Measurements from ENCODE around the gene PLA2G6. TPM values are rescaled to one million over a fixed set of nuclear protein-coding genes. Genes with fewer than 3 reads are reported as not detected.
A peak's percentile ranks its signal among the peaks of the same experiment; 100 is the strongest.

PLA2G6 gene
- 18.7 and 19.2 TPM in 2 replicates for total RNA-seq (2022)
- Bru-seq, nascent RNA: percentile 40 among the genes with signal in this experiment
- BruChase-seq, experiment 1, labeled RNA remaining after a 2-hour chase: percentile 34 among the genes with signal in this experiment
- percentile 37 among the genes with signal in this experiment for BruChase-seq, experiment 2, labeled RNA remaining after a 6-hour chase
- long read RNA-seq, partial matches to known transcripts: 2 of 7 reads
- long read RNA-seq, other reads (novel, unspliced or antisense): 5 of 7 reads

GRCh38 chr22:38181453-38182200 is at the start of gene PLA2G6:
Gene PLA2G6, minus strand, starts transcription at chr22:38181830. Its CDS starts 12,404 bp downstream, at chr22:38169426.
- Mint-ChIP-seq H3K36me3 (ENCODE audit: insufficient read depth, unreplicated experiment) (peaks cover 18% of the 10 kb centered on the region), H3K27ac (ENCODE audit: unreplicated experiment) (peak within 1 kb of the TSS; percentile 99), H3K27me3 (ENCODE audit: insufficient read depth, unreplicated experiment) (no peaks in the 10 kb centered on the region), H3K9me3 (ENCODE audit: unreplicated experiment) (no peaks in the 10 kb centered on the region), H3K4me1 (ENCODE audit: low read depth, unreplicated experiment) (peaks cover 32% of the 10 kb centered on the region), H3K4me3 (ENCODE audit: unreplicated experiment) (peak within 1 kb of the TSS; percentile 97)
- no peaks in the 10 kb centered on the region for H3K9me3 ChIP-seq
- ChIA-PET CTCF (interaction anchor here (0.7 to 1.0 kb wide), 4 partner anchors 20 to 217 kb away, joined by 3 to 4 read pairs (median 4); no protein-coding TSS in a partner anchor), POLR2A (interaction anchor here (0.6 to 1.0 kb wide), 8 partner anchors 11 to 77 kb away, joined by 3 to 15 read pairs (median 4); partner anchors contain the start of gene MAFF)
- intact Hi-C loops (cut with micrococcal nuclease; ENCODE audit: unreplicated experiment): loop anchor here (2.0 to 10.0 kb wide), 3 partner anchors 21 to 67 kb away; partner anchors contain the start of gene BAIAP2L2
- no peaks in the 10 kb centered on the region for H3K36me3 ChIP-seq (ENCODE audit: control insufficient read depth, insufficient read depth, low read length)
- DNase-seq: peak; percentile 99
- BruUV-seq (replicated peaks): no TSS peak
- no peaks in the 10 kb centered on the region for H3K27me3 ChIP-seq (replicated peaks; ENCODE audit: control insufficient read depth, insufficient read depth, low read length)
- no peak for TF ChIP-seq CTCF (IDR thresholded peaks at IDR 0.05; ENCODE audit: insufficient read depth in 1 of 2, low read depth in 1 of 2, low read length in 1 of 2, severe bottlenecking in 1 of 2, unreplicated experiment in 1 of 2)
- peak within 1 kb of the TSS; percentile 55 for H3K4me3 ChIP-seq (ENCODE audit: low read depth, low read length)
- peaks cover 44% of the 10 kb centered on the region for H3K4me1 ChIP-seq

DNA sequence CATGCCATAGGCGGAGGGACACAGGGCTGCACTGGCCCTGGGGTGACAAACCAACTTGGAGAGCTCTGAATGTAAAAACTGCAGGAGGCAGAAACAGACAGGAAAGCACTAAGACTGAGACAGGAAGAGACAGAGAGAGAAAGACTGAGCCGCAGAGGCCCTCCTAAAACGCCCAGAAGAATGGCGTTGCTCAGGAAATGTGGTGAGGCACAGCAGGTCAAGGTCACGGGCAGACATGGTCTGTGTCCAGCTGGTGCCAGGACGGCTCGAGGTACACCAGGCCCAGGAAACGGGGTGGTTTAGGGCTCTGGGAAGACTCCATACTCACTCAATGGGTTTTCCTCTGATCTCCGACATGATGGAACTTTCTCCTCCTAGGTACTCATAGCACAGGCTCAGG is 49.3 kb upstream of the PLA2G6 start:
- intact Hi-C loops (cut with micrococcal nuclease; ENCODE audit: unreplicated experiment): loop anchor here (1.0 kb wide), 1 partner anchor 131 kb away; no protein-coding TSS in a partner anchor
- Mint-ChIP-seq H3K4me1 (ENCODE audit: low read depth, unreplicated experiment) (peaks cover 6% of the 10 kb centered on the region), H3K4me3 (ENCODE audit: unreplicated experiment) (no peak overlapping the region), H3K9me3 (ENCODE audit: unreplicated experiment) (no peaks in the 10 kb centered on the region), H3K27ac (ENCODE audit: unreplicated experiment) (no peak overlapping the region), H3K27me3 (ENCODE audit: insufficient read depth, unreplicated experiment) (no peaks in the 10 kb centered on the region), H3K36me3 (ENCODE audit: insufficient read depth, unreplicated experiment) (peaks cover 15% of the 10 kb centered on the region)
- peaks cover 3% of the 10 kb centered on the region for H3K36me3 ChIP-seq (ENCODE audit: control insufficient read depth, insufficient read depth, low read length)
- ChIA-PET CTCF (interaction anchor here (1.7 kb wide), 1 partner anchor 178 kb away, joined by 8 read pairs; no protein-coding TSS in a partner anchor), POLR2A (no interaction called here)
- no peak for TF ChIP-seq CTCF (IDR thresholded peaks at IDR 0.05; ENCODE audit: insufficient read depth in 1 of 2, low read depth in 1 of 2, low read length in 1 of 2, severe bottlenecking in 1 of 2, unreplicated experiment in 1 of 2)
- no peaks in the 10 kb centered on the region for H3K27me3 ChIP-seq (replicated peaks; ENCODE audit: control insufficient read depth, insufficient read depth, low read length)
- no peaks in the 10 kb centered on the region for H3K9me3 ChIP-seq
- no peak for DNase-seq
- BruUV-seq (replicated peaks): no TSS peak
- H3K4me1 ChIP-seq: 0 out of 2 replicates have a peak, but pooled peaks cover 8% of the 10 kb centered on the region
- no peak overlapping the region for H3K4me3 ChIP-seq (ENCODE audit: low read depth, low read length)

GRCh38 chr22:38230108-38230825 is 48.6 kb upstream of the PLA2G6 start:
- Mint-ChIP-seq H3K4me1 (ENCODE audit: low read depth, unreplicated experiment) (peaks cover 6% of the 10 kb centered on the region), H3K27ac (ENCODE audit: unreplicated experiment) (no peak overlapping the region), H3K27me3 (ENCODE audit: insufficient read depth, unreplicated experiment) (no peaks in the 10 kb centered on the region), H3K36me3 (ENCODE audit: insufficient read depth, unreplicated experiment) (peaks cover 18% of the 10 kb centered on the region), H3K4me3 (ENCODE audit: unreplicated experiment) (no peak overlapping the region), H3K9me3 (ENCODE audit: unreplicated experiment) (no peaks in the 10 kb centered on the region)
- ChIA-PET POLR2A (no interaction called here), CTCF (interaction anchor here (1.7 kb wide), 1 partner anchor 178 kb away, joined by 8 read pairs; no protein-coding TSS in a partner anchor)
- H3K27me3 ChIP-seq (replicated peaks; ENCODE audit: control insufficient read depth, insufficient read depth, low read length): no peaks in the 10 kb centered on the region
- no peak overlapping the region for H3K4me3 ChIP-seq (ENCODE audit: low read depth, low read length)
- intact Hi-C loops (cut with micrococcal nuclease; ENCODE audit: unreplicated experiment): loop anchor here (1.0 kb wide), 1 partner anchor 130 kb away; no protein-coding TSS in a partner anchor
- no peak for TF ChIP-seq CTCF (IDR thresholded peaks at IDR 0.05; ENCODE audit: insufficient read depth in 1 of 2, low read depth in 1 of 2, low read length in 1 of 2, severe bottlenecking in 1 of 2, unreplicated experiment in 1 of 2)
- DNase-seq: peak in 1 of 2 experiments; percentile 32
- no TSS peak for BruUV-seq (replicated peaks)
- H3K4me1 ChIP-seq: 0 out of 2 replicates have a peak, but pooled peaks cover 8% of the 10 kb centered on the region
- no peaks in the 10 kb centered on the region for H3K9me3 ChIP-seq
- peaks cover 3% of the 10 kb centered on the region for H3K36me3 ChIP-seq (ENCODE audit: control insufficient read depth, insufficient read depth, low read length)

All from Caco-2 (cell line).